Spleen (tissue), 11 donors: ENCODE measurements around the gene WDFY4. TPM values are rescaled to one million over a fixed set of nuclear protein-coding genes. Genes with fewer than 3 reads are reported as not detected.

Experiments used
- DNase-seq: peaks from one replicate; pipeline ENCODE4 v3.0.0-alpha.2; 2020
- H3K27ac ChIP-seq, 8 donors: fragments of 200-600 bp; sonication (generic) in 7 of 8; 1 replicate in 4 of 8; 2 replicates in 4 of 8; pipeline versions ENCODE4 v1.5.0 to v1.8.0; 2016 to 2021; ENCODE audit warnings: inconsistent platforms in 4 of 8, mild to moderate bottlenecking in 4 of 8, moderate library complexity in 1 of 8
- H3K27me3 ChIP-seq, 7 donors: fragments of 200-600 bp; sonication (generic) in 6 of 7; replicated peaks in 1 of 7; 1 replicate in 4 of 7; 2 replicates in 3 of 7; pipeline versions ENCODE4 v1.5.0 to v1.8.0; 2016 to 2021; ENCODE audit warnings: inconsistent platforms in 3 of 7, mild to moderate bottlenecking in 1 of 7
- H3K36me3 ChIP-seq, 6 donors: fragments of 200-600 bp; sonication (generic) in 5 of 6; 1 replicate in 4 of 6; 2 replicates in 2 of 6; pipeline versions ENCODE4 v1.5.0 to v1.8.0; 2016 to 2021; ENCODE audit warnings: inconsistent platforms in 2 of 6
- H3K4me1 ChIP-seq, 6 donors: fragments of 200-600 bp; sonication (generic) in 5 of 6; 1 replicate in 3 of 6; 2 replicates in 3 of 6; pipeline versions ENCODE4 v1.5.0 to v1.8.0; 2016 to 2021; ENCODE audit warnings: inconsistent platforms in 3 of 6
- H3K4me3 ChIP-seq, 8 donors: fragments of 200-600 bp; sonication (generic) in 7 of 8; 1 replicate in 4 of 8; 2 replicates in 4 of 8; pipeline versions ENCODE4 v1.5.0 to v1.8.0; 2016 to 2021; ENCODE audit warnings: inconsistent platforms in 4 of 8, mild to moderate bottlenecking in 4 of 8, moderate library complexity in 2 of 8
- H3K9me3 ChIP-seq, 8 donors: fragments of 200-600 bp; sonication (generic) in 7 of 8; 1 replicate in 4 of 8; 2 replicates in 4 of 8; pipeline versions ENCODE4 v1.5.0 to v1.8.0; 2016 to 2021; ENCODE audit warnings: inconsistent platforms in 4 of 8
- CTCF ChIP-seq, 11 experiments: fragments of 200-600 bp in 7 of 11; fragments of 450-650 bp in 4 of 11; sonication (generic) in 4 of 11; IDR thresholded peaks in 8 of 11; conservative IDR thresholded peaks in 3 of 11; 1 replicate in 7 of 11; 2 replicates in 4 of 11; pipeline versions ENCODE4 v1.4.0 to v1.8.0; 2016 to 2021; ENCODE audit warnings: antibody characterized with exemption in 11 of 11, inconsistent platforms in 4 of 11, mild to moderate bottlenecking in 1 of 11
- POLR2A ChIP-seq, 3 donors: fragments of 450-650 bp; IDR thresholded peaks; one replicate each; pipeline ENCODE4 v1.5.1; 2017; ENCODE audit warnings: antibody characterized with exemption in 3 of 3, mild to moderate bottlenecking in 1 of 3
- POLR2AphosphoS5 ChIP-seq, 3 donors: sonication (generic); formaldehyde crosslinking; IDR thresholded peaks; one replicate each; pipeline ENCODE4 v1.5.1; 2017; ENCODE audit warnings: antibody characterized with exemption in 3 of 3
- WGBS, 5 donors: extraction: QIAGEN DNeasy Blood & Tissue Kit in 3 of 5; methylation state at CpG; one replicate each; pipeline versions ENCODE4 v1.1.5 to v1.1.7; 2013 to 2018; 5-methylcytosine and 5-hydroxymethylcytosine counted together
- intact Hi-C: fragments of 100-400 bp; cut with DNase I; formaldehyde crosslinking; loops from one replicate; pipeline ENCODE4 v1.15.0; 2023; ENCODE audit warnings: low total_unique reads
- polyA plus RNA-seq, 3 donors: library from polyadenylated mRNA; stranded (reverse); fragments of 200-250 nt; gene quantifications; one replicate each; pipeline ENCODE4 v1.2.1, GENCODE V29; 2013
- total RNA-seq, 7 donors: library from RNA; depleted of rRNA in 3 of 7; stranded (reverse); fragments of >200 nt in 3 of 7; fragmentation: NEBNext Ultra II Directional in 4 of 7; extraction: Animal tissue kit (Norgen Biotek cat#: 25700) in 4 of 7; gene quantifications; one replicate each; pipeline versions ENCODE4 v1.1.0 to v1.2.1, GENCODE V29; 2016 to 2021
- donor health status: healthy with polysubstance abuse.
- donor health status: DM: no; HTN: no; CAD: no; lungs with moderate emphysema.
- donor health status: DM: no; HTN: no; CAD: no.
- donor health status: Bipolar disorder and iron deficiency.
- donor health status: healthy.
- donor health status: DM: no; HTN: no; CAD: no.
- donor health status: DM: yes; HTN: yes; CAD: no.

WDFY4 gene
- total and polyA plus RNA-seq, 10 donors = 31.7 to 120 (median 88.9) TPM

GRCh38 chr10:48773580-48773979, 88.9 kb downstream of the WDFY4 start:
- peaks cover 5 to 13% (median 7%) of the 10 kb centered on the region in 6 donors for H3K4me1 ChIP-seq
- H3K27me3 ChIP-seq = no peaks in the 10 kb centered on the region
- intact Hi-C loops = no loop called here
- TF ChIP-seq CTCF (IDR thresholded peaks at IDR 0.05 in 8 of 11, conservative IDR thresholded peaks at IDR 0.05 in 3 of 11) (no peak), POLR2AphosphoS5 (IDR thresholded peaks at IDR 0.05) (no peak), POLR2A (IDR thresholded peaks at IDR 0.05) (no peak)
- no peak for DNase-seq
- WGBS, 5 donors = 72 to 84% (median 78%) methylated on average over 4 of the region's 4 CpGs
- H3K36me3 ChIP-seq = peaks cover 0 to 88% (median 34%) of the 10 kb centered on the region in 6 donors
- no peaks in the 10 kb centered on the region for H3K9me3 ChIP-seq
- H3K27ac ChIP-seq = no peak overlapping the region
- no peak overlapping the region for H3K4me3 ChIP-seq

GRCh38 chr10:48774416-48775205, 89.9 kb downstream of the WDFY4 start:
- Histone ChIP-seq H3K36me3 (peaks cover 0 to 88% (median 44%) of the 10 kb centered on the region in 6 donors), H3K27ac (no peak overlapping the region), H3K9me3 (no peaks in the 10 kb centered on the region), H3K27me3 (no peaks in the 10 kb centered on the region), H3K4me1 (peaks cover 5 to 13% (median 7%) of the 10 kb centered on the region in 6 donors), H3K4me3 (no peak overlapping the region)
- intact Hi-C loops = no loop called here
- 83 to 93% (median 92%) methylated on average over 7 to 12 of the region's 12 CpGs for WGBS, 5 donors
- TF ChIP-seq CTCF (IDR thresholded peaks at IDR 0.05 in 8 of 11, conservative IDR thresholded peaks at IDR 0.05 in 3 of 11) = no peak
- TF ChIP-seq POLR2A (IDR thresholded peaks at IDR 0.05) = no peak
- no peak for TF ChIP-seq POLR2AphosphoS5 (IDR thresholded peaks at IDR 0.05)
- no peak for DNase-seq

- Histone ChIP-seq H3K27me3 (no peaks in the 10 kb centered on the region), H3K4me3 (no peak overlapping the region), H3K9me3 (no peaks in the 10 kb centered on the region), H3K4me1 (peaks cover 5 to 9% (median 7%) of the 10 kb centered on the region in 6 donors), H3K36me3 (peaks cover 0 to 88% (median 47%) of the 10 kb centered on the region in 6 donors), H3K27ac (no peak overlapping the region)
- DNase-seq = no peak
- TF ChIP-seq POLR2A (IDR thresholded peaks at IDR 0.05) (no peak), POLR2AphosphoS5 (IDR thresholded peaks at IDR 0.05) (no peak), CTCF (IDR thresholded peaks at IDR 0.05 in 8 of 11, conservative IDR thresholded peaks at IDR 0.05 in 3 of 11) (no peak)
- intact Hi-C loops = no loop called here
- 91 to 98% (median 95%) methylated on average over 4 of the region's 4 CpGs for WGBS, 5 donors
Observed at GRCh38 chr10:48775206-48775517, 90.5 kb downstream of the WDFY4 start.

GRCh38 chr10:48776005-48776522, 91.4 kb downstream of the WDFY4 start:
- Histone ChIP-seq H3K9me3 (no peaks in the 10 kb centered on the region), H3K4me1 (peaks cover 0 to 2% (median 0%) of the 10 kb centered on the region in 6 donors), H3K4me3 (no peak overlapping the region), H3K27ac (no peak overlapping the region), H3K27me3 (no peaks in the 10 kb centered on the region), H3K36me3 (peaks cover 0 to 90% (median 53%) of the 10 kb centered on the region in 6 donors)
- no peak for DNase-seq
- WGBS, 5 donors = 87 to 97% (median 92%) methylated on average over 5 of the region's 5 CpGs
- TF ChIP-seq CTCF (IDR thresholded peaks at IDR 0.05 in 8 of 11, conservative IDR thresholded peaks at IDR 0.05 in 3 of 11) (no peak), POLR2A (IDR thresholded peaks at IDR 0.05) (no peak), POLR2AphosphoS5 (IDR thresholded peaks at IDR 0.05) (no peak)
- intact Hi-C loops = no loop called here
